Activated T-helper 9 cell treated with anti-CD3 and anti-CD28 coated beads, Interleukin-2, amount 50 U/mL, for 16 hours (primary cell): ENCODE measurements around the gene CACNA1I.

Source experiments
- DNase-seq: peaks from one replicate; pipeline ENCODE4 v3.0.0-alpha.2; 2020; ENCODE audit warnings: low read depth

CACNA1I gene

DNA sequence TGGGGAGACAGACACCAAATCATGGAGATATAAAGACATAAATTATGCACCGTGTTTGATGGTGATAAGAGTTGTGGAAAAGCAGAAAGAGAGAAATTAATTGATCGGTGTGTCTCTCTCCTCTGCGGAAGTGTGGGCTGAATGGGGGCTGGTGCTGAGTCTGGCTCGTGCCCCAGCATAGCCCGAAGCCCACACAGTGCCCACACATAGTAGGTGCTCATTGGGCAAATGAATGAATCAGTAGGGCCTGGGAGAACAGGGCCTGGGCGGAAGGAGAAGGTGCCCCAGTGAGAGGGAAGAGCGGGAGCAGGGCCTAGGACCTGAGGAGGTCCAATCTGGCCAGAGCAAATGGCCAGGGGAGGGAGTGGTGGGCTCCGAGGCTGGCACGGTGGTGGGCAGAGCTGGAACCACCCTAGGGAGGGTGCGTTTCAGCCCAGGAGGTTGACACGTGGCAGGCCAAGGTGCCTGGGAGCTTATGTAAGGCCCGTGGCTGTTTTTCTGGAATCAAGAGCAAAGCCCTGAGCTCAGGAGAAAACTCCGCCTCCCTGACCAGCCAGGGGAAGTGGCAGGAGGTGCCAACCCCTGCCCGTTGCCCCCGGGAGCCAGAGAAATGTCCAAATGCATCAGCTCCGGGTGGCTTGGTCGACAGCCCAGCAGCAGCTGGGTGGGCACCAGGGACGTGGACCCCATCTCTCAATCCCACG lies 2.1 kb upstream of the CACNA1I start:
- no peak for DNase-seq

DNA sequence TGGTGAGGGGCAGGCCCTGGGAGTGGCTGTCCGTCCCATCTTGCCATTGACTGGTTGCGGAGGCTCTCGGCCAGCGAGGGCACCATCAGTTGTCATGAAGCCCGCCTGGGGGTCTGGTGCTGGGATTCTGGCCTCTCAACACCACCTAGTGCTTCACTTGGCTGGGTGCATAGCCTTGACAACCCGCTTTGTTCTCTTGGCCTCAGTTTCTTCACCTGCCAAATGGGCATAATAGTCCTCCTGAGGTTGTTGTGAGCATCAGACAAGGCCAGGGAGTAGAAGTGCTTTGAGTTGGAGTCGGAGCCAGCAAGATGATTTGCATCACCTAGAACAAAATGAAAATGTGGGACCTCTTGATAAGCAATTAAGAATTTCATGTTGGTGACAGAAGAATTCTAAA lies 1.5 kb upstream of the CACNA1I start:
- no peak for DNase-seq

DNA sequence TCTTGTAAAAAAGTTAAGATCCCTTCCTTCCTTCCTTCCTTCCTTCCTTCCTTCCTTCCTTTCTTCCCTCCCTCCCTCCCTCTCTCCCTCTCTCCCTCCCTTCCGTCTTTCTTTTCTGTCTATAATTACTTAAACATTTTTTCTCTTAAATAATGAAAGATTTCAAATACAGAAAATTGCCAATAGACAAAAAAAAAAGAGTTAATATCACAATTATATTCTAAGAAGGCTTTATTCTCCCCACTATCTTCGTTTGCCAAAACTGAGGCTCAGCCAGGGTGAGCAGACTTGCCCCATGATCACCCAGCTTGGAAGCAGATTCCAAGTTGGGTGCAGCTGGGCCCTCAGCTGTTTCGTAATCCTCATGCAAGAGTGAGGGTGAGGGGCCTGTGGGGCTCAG lies 327 bp upstream of the CACNA1I start:
- no peak for DNase-seq

DNA sequence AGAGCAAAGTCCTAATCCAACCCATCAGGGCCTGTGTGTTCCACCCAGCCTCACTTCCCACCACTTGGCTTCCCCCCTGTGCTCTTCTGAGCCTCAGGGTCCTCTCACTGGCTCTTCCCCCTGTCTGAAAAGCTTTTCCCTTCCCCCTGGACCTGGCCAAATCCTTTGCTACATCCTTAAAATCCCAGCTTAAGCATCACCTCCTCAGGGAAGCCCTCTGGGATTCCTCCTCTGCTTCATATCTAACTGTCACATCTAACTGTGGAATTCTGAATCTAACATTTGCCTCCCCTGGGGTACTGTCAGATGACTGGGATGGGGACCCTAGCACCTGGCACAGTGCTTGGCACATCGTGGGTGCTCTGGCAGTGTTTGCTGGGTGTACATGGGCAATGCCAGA lies 985 bp downstream of the CACNA1I start:
- no peak for DNase-seq

DNA sequence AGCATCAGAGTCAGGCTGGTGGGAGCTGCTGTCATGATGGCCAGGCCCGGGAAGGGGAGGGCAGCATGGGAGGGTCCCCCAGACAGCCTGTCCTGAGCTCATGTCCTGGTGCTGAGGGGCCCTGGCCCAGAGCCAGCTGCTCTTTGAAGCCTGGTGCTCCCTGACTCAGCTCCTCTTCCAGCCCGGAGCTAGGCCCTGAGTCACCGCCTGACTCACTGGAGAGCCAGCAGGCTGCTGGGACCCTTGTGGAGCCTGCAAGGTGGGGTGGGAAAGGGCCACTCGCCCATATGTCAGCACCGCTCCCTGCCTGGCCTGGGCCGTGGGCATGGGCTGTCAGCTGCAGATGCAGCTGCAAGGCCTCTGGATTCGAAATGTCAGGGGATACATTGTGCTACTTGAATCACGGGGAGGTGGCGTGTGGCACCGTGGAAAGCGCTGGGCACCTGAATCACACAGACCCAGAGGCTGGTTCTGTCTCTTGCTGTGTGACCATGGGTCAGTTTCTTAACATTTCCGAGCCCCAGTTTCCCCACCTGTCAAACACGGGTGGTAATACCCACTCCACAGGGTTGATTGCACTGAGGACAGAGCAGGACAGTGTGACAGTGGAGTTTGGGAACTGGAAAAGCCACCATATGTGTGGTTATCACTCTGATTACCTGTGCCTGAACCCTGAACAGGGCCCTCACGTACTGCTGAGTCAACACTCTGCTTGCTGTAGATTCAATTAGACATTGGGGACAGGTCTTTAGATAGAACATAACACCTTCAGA lies 4.4 kb downstream of the CACNA1I start:
- no peak for DNase-seq

DNA sequence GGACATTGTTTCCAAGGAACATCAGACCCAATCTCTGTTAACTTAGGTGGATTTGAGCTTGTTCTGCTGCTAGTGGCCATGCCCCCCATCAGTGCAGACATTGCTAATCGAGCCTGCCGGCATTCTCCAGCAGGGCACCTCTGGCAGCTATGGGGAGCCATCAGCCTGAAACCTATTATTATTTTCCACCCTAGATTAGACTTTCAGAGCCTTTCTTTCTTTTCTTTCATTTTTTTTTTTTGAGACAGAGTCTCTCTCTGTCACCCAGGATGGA lies 4.9 kb downstream of the CACNA1I start:
- no peak for DNase-seq

DNA sequence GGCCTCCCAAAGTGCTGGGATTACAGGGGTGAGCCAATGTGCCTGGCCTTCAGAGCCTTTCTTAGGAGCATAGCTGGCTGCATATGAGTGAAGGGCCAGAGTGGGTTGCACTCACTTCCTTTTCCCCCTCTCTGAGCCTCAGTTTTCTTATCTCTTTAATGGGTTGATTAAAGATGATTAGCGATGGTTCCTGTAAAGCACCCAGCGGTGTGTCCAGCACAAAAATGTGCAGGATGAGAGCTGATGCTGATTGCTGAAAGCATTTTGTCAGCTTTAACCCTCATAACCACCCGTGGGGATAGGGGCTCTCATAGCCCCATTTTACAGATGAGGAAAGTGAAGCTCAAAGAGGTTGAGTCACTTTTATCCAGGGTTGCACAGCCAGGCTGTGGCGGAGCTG lies 5.5 kb downstream of the CACNA1I start:
- DNase-seq = no peak

DNA sequence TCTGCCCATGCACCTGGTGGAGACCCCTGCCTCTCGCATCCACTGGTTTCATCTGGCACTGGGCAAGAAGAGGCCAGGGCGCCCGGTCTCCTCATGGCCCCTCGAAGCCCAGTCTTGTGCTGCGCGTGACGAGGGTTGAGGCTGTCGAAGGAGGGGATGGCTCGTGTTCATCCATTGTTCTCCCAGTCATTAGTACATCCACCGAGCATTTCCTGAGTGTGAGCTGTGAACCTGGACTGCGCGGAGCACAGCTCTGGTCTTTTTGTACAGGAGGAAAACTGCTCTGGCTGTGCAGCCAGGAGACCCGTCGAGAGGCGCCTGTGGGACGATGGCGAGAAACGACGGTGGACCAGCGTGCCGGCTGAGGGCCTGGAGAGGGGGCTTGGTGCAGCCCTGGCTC lies 6.8 kb downstream of the CACNA1I start:
- no peak for DNase-seq

DNA sequence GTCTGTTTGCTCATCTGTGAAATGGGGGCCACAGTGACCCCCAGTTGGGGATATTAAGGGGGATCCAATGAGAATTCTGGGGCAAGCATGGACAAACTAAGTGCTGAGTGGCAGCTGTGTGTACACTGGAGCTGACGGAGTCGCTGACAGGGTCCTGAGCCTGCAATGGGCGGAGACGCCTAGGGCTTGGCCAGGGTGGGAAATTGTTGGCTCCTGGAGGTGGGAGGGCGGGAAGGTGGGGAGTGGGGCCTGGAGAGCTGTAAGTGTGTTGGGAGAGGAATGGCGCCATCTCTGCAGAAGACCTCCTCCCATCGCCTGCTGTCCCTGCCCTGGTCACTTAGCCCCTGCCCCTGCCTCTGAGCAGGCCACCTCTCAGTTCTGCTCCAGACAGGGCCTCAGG lies 7.3 kb downstream of the CACNA1I start:
- no peak for DNase-seq

DNA sequence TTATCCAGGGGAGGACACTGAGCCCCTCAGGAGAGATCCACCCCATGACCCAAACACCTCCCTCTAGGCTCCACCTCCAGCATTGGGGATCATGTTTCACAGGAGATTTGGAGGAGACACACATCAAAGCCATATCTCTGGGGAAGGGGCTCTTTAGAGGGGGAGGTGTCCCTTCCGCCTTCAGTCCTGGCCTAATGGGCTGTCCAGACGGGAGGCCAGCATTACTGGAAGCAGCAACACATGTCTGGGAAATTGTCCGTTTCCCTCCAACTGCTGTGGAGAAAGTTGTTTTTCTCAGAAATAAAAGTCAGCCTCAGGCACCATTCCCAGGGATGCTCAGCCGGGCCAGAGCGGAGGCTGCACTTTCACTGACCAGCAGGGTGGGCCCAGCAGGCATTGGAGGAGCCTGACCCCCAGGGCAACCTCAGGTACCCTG lies 9.5 kb downstream of the CACNA1I start:
- no peak for DNase-seq

DNA sequence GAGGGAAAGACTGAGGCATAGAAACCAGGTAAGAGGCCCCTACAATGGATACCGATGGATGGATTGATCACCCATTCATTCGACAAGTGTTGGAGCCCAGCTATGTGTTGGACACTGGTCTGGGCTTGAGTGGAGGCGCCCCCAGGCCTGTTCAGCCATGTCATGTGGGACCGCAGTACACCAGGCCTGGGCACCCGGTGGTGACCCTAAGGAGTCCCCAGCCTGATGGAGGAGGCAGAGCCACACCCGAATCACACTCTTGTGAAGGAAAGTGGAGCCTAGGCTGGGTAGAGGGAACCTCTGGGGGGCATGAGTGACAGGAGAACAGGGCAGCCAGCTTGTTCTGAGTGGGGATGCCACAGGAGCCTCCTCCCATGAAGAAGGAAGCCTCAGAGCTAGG lies 10.2 kb downstream of the CACNA1I start:
- DNase-seq = no peak

DNA sequence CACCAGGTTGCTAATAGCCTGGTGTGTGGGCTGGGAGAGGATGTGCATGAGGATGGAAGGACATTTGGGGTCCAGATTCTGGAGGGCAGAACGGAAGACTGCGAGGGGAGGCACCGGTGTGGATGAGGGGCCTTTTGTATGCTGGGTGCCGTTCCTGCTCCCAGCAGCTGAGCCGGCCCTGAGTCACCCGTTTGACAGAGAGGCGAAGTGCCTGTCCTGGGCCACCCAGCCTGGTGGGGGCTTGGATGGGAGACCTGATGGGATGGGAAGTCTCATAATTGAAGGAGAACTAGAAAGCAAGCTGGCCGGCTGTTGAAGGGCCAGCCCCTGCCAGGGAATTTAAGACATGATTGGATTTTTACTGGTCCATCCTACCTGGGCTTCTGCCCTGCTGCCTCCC lies 10.8 kb downstream of the CACNA1I start:
- DNase-seq = no peak

DNA sequence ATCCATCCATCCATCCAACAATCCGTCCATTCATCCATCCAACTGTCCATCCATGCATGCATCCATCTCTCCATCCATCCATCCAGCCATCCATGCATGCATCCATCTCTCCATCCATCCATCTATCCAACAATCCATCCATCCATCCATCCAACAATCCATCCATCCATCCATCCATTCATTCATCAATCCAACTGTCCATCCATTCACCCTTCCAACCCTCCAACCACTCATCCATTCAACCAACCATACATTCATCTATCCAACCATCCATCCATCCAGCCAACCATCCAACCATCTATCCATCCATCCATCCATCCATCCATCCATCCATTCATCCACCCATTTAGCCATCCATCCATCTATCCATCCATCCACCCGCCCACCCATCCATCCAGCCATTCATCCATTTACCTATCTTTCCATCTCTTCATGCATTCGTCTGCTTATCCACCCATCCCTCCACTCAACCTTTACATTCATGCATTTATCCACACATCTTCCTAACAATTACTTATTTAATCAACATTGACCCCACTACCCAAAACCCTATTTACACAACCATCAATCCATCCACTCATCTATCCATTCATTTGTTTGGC lies 12.6 kb downstream of the CACNA1I start:
- no peak for DNase-seq

DNA sequence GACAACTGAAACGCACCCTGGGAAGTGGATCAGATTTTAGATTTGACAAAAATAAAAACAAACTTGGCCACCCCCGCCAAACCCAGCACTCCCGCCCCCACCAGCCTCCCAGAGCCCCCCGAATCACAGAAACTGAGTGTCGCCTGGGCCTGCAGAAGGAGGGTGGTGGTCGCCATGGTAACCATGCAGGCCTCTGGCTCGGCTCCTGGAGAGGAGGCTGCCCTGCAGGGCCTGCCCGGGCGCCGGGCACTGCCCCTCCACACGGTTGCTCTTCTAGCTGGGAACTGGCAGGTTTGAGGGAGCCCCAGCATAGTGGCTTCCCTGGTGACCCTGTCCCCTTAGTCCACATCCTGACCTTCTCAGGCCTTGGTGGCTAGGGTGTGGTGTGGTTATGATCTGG lies 19.3 kb downstream of the CACNA1I start:
- DNase-seq = no peak

DNA sequence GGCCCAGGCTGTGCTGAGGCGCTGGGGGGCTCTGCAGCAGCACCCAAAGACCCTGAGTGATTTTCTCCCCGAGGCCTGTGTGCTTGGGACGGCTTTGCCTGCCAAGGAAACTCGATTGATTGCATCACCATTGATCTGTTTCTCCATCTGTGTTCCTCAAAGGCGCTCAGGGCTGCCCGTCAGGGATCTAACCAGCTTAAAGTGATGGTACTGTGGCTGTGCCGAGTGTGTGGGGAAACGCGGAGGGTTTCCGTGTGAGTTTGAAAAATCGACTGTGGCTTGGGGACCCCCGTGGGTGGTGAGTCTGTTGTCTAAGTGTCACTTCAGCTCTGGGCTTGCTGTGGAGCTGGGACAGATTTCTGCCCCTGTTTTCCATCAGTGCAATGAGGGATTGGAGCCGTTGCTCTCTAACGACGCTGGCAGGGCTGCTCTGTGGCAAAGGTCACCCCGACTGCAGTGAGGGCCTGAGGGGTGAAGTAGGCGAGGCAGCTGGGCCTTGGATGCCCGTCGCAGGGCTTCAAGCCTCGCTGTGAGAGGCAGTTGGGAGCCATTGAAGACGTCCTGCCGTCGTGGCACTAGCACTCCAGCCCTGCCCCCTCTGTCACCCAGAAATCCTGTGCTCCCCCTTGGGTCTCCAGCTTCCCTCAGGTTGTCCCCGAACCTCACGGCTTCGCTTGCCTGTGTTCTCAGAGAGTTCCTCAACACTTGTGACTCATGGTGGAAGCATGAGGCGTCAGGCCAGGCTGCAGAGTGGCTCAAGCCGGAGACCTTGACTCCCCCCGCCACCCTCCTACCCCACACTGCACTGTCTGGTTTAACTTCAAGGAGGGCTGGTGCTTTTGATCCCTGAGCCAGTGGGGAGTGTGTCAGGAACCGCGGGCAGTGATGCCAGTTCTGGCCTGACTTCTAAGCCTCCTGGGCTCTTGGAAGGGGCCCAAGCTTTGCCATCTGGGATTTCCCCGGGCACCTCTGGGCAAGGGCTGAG lies 21.8 kb downstream of the CACNA1I start:
- no peak for DNase-seq

DNA sequence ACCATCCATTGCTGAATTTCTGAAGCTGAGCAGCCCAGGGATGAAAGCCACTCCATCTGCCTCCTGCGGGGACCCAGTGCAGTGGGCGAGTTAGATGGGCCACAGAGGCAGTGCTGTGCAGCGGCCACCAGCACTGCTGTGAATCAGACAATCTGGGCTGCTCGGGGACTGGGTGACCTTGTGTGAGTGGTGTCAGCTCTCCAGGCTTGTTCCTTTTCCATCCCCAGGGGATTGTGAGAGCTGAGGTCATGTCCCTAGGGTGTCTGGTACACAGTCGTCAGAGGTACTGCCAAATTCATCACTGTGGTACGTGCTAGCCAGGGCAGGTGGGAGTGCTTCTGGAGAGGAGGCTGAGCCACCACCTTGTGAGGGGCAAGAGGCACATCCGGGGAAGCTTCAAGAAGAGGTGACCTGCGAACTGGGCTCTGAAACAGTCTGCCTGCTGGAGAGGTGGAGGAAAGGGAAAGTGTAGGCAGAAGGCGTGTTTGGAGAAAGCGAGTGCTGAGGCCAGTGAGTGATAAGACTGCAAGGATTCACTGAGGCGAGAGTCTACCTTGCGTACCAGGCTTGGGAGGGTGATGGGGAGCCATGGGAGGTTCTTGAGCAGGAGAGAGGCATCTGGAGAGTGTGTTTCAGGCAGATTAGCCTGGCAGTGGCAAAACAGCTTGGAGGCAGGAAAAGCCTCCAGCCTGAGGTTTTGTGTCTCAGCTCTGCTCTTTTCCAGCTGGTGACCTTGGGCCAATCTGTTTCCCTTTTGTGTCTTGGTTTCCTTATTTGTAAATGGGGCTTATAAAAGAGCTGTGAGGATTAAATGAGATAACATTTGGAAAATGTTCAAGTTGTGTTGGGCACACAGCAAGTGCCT lies 22.7 kb downstream of the CACNA1I start:
- DNase-seq = no peak

DNA sequence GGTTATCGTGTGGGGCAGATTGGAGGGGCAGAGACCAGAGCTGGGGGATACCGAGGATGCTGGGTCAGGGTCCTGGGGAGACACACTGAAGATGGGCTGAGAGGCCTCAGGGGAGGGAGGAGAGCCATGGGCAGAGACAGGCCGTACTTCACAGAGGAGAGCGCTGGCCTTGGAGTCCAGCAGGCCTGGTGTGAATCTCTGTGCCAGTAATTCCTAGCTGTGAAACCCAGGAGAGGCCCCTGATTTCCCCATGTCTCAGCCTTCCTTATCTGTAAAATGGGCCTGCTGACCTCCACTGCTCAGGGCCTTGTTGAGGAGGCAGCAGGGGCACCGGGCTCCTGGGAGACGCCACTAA lies 23.4 kb downstream of the CACNA1I start:
- DNase-seq = no peak

DNA sequence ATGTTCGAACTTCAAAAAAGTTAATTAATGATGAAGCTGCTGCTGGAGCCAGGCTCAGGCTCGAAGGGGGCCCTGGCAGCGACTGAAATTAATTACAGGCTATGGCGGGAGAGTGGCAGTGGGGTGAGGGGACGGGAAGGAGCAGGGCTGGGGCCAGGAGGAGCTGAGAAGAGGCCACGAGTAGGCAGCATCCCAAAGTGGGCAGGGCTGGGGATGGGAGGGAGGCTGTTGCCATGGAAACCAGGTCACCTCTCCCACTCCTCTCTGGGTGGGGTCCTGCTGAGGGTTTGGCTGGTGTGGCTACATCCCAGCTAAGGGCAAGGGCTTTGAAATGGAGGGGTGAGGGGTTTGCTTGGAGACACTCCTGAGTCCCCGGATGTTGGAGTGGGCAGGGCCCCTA lies 23.9 kb downstream of the CACNA1I start:
- no peak for DNase-seq

DNA sequence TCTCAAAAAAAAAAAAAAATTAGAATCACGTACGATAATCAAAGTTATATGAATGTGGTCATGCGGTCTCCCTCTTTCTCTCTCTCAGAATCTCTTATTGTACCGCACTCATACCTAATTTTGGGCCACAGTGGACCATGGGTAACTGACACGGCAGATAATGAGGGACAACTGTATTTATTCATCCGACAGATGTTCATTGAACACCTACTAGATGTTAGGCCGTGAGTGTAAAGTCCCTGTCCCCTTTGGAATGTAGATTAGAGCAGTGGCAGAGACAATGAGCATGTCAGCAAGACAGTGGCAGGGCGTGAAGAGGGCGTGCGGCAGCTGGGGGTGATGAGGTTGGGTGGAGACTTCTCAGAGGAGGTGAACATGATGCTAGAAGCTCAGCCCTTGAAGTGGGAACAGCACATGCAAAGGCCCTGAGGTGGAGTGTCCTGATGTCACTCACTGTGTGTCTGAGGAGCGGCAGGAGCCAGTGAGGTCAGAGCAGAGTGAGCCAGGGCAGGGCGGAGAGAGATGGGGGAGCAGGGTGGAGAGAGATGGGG lies 25.1 kb downstream of the CACNA1I start:
- no peak for DNase-seq

DNA sequence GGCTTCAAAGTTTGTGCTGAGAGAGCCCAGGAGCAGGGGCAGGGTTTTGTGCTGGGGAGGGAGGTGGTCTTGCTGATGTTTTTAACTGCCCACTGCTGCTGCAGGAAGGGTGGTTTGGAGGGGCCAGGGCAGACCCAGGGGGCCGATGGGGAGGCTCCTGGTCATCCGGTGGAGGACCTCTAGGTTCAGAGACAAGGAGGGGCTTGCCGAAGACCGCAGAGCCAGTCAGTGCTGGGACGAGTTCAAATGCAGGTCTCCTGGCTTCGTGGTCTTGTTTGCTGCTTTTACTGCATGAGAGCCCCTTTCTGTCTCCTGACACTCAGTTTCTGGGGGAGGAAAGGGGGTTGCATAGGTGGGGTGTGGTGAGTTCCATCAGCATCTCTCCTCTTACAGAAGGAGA lies 26.0 kb downstream of the CACNA1I start:
- no peak for DNase-seq

DNA sequence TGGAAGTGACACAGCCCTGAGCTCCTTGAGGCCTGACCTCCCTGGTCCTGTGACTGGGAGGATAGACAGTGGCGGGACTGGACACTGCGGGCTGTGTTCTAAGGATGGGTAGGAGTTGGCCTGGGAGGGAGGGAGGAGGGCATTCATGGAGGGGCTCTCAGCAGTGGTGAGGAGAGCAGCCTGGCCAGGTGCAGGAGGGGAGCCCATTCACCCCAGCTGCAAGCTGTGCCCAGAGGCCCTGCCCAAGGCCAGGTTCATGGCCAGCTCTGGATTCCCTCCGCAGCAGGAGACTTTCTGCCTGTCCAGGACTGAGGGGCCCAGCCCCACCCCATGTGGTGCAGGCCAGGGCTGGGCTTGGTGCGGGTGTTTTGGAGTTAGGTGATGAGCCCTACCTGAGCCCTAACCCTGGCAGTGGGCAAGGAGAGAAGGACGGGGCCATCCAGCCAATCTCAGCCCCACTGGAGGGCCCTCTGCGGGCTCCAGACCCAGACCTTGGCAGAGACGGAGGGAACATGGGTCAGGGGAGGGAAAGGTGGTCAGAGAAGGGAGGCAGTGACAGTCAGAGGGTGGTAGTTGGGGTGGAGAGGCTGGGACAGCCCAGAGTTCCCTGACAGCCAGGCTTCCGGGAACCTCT lies 26.8 kb downstream of the CACNA1I start:
- DNase-seq = no peak
